Loucy (cell line): ENCODE measurements around the gene CLDN24.

Source experiments
- H2AFZ ChIP-seq: fragments of 200-600 bp; sonication (generic); 2 replicates; pipeline ENCODE4 v1.6.0; 2016; ENCODE audit warnings: antibody characterized with exemption, mild to moderate bottlenecking, low read length, moderate library complexity
- H3F3A ChIP-seq: fragments of 200-600 bp; 2 replicates; pipeline ENCODE4 v1.6.0; 2016; ENCODE audit warnings: antibody characterized with exemption, low read depth, mild to moderate bottlenecking
- H3K27me3 ChIP-seq: fragments of 200-600 bp; sonication (generic); 2 replicates; pipeline ENCODE4 v1.6.1; 2014; ENCODE audit warnings: low read length, mild to moderate bottlenecking; ENCODE audit not compliant: insufficient read depth, poor library complexity, severe bottlenecking
- H3K36me3 ChIP-seq: fragments of 200-600 bp; sonication (generic); 2 replicates; pipeline ENCODE4 v1.6.1; 2016; ENCODE audit warnings: low read length; ENCODE audit not compliant: insufficient read depth
- H3K4me1 ChIP-seq: fragments of 200-600 bp; sonication (generic); 2 replicates; pipeline ENCODE4 v1.5.1; 2014; ENCODE audit warnings: low read length, mild to moderate bottlenecking; ENCODE audit not compliant: insufficient read depth, poor library complexity, severe bottlenecking
- H3K4me2 ChIP-seq: fragments of 200-600 bp; sonication (generic); 2 replicates; pipeline ENCODE4 v1.6.0; 2014; ENCODE audit warnings: antibody characterized with exemption, low read length, low read depth, mild to moderate bottlenecking; ENCODE audit not compliant: poor library complexity, severe bottlenecking
- H3K4me3 ChIP-seq: fragments of 200-600 bp; sonication (generic); 2 replicates; pipeline ENCODE4 v1.5.1; 2014; ENCODE audit warnings: low read length, mild to moderate bottlenecking, mixed read lengths; ENCODE audit not compliant: poor library complexity, severe bottlenecking
- H3K79me2 ChIP-seq: fragments of 200-600 bp; sonication (generic); 2 replicates; pipeline ENCODE4 v1.6.1; 2014; ENCODE audit warnings: low read length; ENCODE audit not compliant: insufficient read depth
- H3K9ac ChIP-seq: fragments of 200-600 bp; sonication (generic); 2 replicates; pipeline ENCODE4 v1.6.0; 2014; ENCODE audit warnings: mild to moderate bottlenecking, low read depth, low read length, moderate library complexity; ENCODE audit not compliant: poor library complexity, severe bottlenecking
- H3K9me2 ChIP-seq: fragments of 200-600 bp; sonication (generic); replicated peaks from 2 replicates; pipeline ENCODE4 v1.6.1; 2016; ENCODE audit warnings: low read depth, low read length, mixed read lengths
- H3K9me3 ChIP-seq: fragments of 200-600 bp; sonication (generic); 2 replicates; pipeline ENCODE4 v1.6.1; 2014; ENCODE audit warnings: mild to moderate bottlenecking, antibody characterized with exemption, low read length, low read depth; ENCODE audit not compliant: insufficient read depth
- H4K20me1 ChIP-seq: fragments of 200-600 bp; sonication (generic); 2 replicates; pipeline ENCODE4 v1.6.0; 2014; ENCODE audit warnings: antibody characterized with exemption, low read length, mild to moderate bottlenecking; ENCODE audit not compliant: insufficient read depth, poor library complexity, severe bottlenecking
- CTCF ChIP-seq: fragments of 200-600 bp; sonication (generic); conservative IDR thresholded peaks from 2 replicates; pipeline ENCODE4 v1.5.1; 2014; ENCODE audit warnings: mild to moderate bottlenecking, antibody characterized with exemption, low read length
- EZH2phosphoT487 ChIP-seq: fragments of 200-600 bp; IDR thresholded peaks from 2 replicates; pipeline ENCODE4 v1.6.1; 2018; ENCODE audit warnings: antibody characterized with exemption, mild to moderate bottlenecking, moderate library complexity, borderline replicate concordance

CLDN24 gene

DNA sequence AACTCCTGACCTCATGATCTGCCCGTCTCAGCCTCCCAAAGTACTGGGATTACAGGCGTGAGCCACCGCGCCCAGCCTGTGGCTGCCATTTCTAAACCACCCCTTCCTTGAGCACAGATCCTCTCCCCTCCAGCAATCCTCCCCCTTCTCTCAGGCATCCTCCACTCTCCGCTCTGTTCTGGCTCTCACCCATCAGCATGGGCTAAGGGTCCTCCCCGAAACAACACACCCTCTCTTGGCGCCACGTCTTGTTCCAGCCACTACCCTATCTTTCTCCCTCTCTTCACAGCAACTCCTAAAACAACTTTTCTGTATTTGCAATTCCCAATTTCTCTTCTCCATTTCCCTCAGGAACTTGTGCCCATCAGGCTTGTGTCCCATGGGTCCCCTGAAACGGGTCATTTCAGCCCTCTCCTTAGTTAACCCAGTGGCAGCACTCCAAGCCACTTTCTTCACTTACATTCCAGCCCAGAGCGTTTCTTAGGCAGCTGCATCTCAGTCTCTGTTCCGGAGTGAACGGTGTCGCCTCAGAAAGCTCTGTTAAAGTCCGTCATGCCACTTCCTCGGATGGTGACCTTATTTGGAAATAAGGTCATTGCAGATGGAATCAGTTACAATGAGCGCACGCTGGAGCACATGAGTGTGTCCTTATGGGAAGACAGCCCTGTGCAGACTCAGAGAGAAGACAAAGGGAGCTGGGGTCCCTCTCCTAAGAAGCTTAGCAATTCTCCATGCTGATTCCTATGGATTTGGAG is 28.3 kb upstream of the CLDN24 start:
- Histone ChIP-seq H3K9me2 (no peaks in the 10 kb centered on the region), H3K4me1 (no peaks in the 10 kb centered on the region), H3F3A (no peaks in the 10 kb centered on the region), H4K20me1 (no peaks in the 10 kb centered on the region), H3K36me3 (no peaks in the 10 kb centered on the region), H3K9ac (no peak overlapping the region), H3K4me2 (no peak overlapping the region), H2AFZ (no peak overlapping the region), H3K4me3 (no peak overlapping the region), H3K27me3 (no peaks in the 10 kb centered on the region), H3K79me2 (no peaks in the 10 kb centered on the region), H3K9me3 (no peaks in the 10 kb centered on the region)
- no peak for TF ChIP-seq CTCF
- no peak for TF ChIP-seq EZH2phosphoT487

- no peaks in the 10 kb centered on the region for H4K20me1 ChIP-seq
- H3F3A ChIP-seq, result no peaks in the 10 kb centered on the region
- H3K9ac ChIP-seq, result no peak overlapping the region
- no peak overlapping the region for H3K4me2 ChIP-seq
- H3K4me3 ChIP-seq, result no peak overlapping the region
- H2AFZ ChIP-seq, result no peak overlapping the region
- TF ChIP-seq CTCF (no peak), EZH2phosphoT487 (no peak)
- no peaks in the 10 kb centered on the region for H3K27me3 ChIP-seq
- no peaks in the 10 kb centered on the region for H3K9me2 ChIP-seq
- no peaks in the 10 kb centered on the region for H3K4me1 ChIP-seq
- H3K9me3 ChIP-seq, result no peaks in the 10 kb centered on the region
- no peaks in the 10 kb centered on the region for H3K36me3 ChIP-seq
- H3K79me2 ChIP-seq, result no peaks in the 10 kb centered on the region
These were observed 27.4 kb upstream of the CLDN24 start for GRCh38 chr4:183349673-183350072.

DNA sequence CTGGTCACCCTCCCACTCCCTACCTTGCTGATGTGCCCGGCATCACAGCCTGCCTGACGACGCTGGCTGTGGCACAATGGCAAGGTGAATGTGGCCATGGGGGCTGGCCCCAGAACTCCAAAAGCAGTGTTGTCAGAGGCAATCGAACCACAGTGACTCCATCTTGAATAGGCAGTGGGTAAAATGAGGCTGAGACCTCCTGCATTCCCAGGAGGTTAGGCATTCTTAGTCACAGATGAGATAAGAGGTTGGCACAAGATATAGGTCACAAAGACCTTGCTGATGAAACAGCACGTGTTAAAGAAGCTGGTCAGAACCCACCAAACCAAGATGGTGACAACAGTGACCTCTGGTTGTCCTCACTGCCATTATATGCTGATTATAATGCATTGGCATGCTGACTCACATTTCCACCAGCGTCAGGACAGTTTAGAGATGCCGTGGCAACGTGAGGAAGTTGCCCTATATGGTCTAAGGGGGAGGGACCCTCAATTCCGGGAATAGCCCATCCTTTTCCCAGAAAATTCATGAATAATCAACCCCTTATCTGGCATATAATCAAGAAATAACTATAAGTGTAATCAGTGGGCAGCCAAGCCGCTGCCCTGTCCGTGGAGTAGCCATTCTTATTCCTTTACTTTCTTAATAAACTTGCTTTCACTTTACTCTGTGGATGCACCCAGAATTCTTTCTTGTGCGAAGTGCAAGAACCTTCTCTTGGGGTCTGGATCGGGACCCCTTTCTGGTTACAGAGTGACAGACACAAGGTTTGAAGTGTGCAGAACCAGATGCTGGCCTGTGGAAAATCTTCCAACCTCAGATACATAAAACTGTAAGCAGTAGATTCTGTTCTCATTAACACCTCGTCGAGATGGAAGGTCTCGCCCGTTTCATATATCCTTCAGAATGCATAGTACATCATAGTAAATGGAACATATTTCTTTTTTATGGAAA is 26.8 kb upstream of the CLDN24 start:
- no peak overlapping the region for H3K4me3 ChIP-seq

More for the DNA sequence above, 26.8 kb upstream of the CLDN24 start:
- Histone ChIP-seq H3K9me2 (no peaks in the 10 kb centered on the region), H3F3A (no peaks in the 10 kb centered on the region), H4K20me1 (no peaks in the 10 kb centered on the region), H3K79me2 (no peaks in the 10 kb centered on the region), H3K4me1 (no peaks in the 10 kb centered on the region), H2AFZ (no peak overlapping the region), H3K36me3 (no peaks in the 10 kb centered on the region), H3K9me3 (no peaks in the 10 kb centered on the region), H3K27me3 (no peaks in the 10 kb centered on the region), H3K9ac (no peak overlapping the region), H3K4me2 (no peak overlapping the region)
- no peak for TF ChIP-seq EZH2phosphoT487
- no peak for TF ChIP-seq CTCF
